Measurements from ENCODE around the gene RYR2.

RYR2 gene

GRCh38 chr1:237671262-237671661, 629.3 kb downstream of the RYR2 start:
- ChIA-PET CTCF (no interaction called here), POLR2A (no interaction called here)
- DNase-seq (ENCODE audit: extremely low spot score), result no peak
- no peak for TF ChIP-seq CTCF (IDR thresholded peaks at IDR 0.05; ENCODE audit: control extremely low read depth, extremely low read depth, low read depth, missing control alignments)

GRCh38 chr1:237671935-237672334, 630.0 kb downstream of the RYR2 start:
- ChIA-PET CTCF (no interaction called here), POLR2A (no interaction called here)
- TF ChIP-seq CTCF (IDR thresholded peaks at IDR 0.05; ENCODE audit: control extremely low read depth, extremely low read depth, low read depth, missing control alignments), result no peak
- DNase-seq (ENCODE audit: extremely low spot score), result no peak

GRCh38 chr1:237672748-237673147, 630.8 kb downstream of the RYR2 start:
- CTCF ChIA-PET, result interaction anchor here (0.9 kb wide), 1 partner anchor 8 kb away, joined by 3 read pairs; no protein-coding TSS in a partner anchor

GRCh38 chr1:237673631-237674030, 631.6 kb downstream of the RYR2 start:
- CTCF ChIA-PET, result no interaction called here
- no peak for TF ChIP-seq CTCF (IDR thresholded peaks at IDR 0.05; ENCODE audit: control extremely low read depth, extremely low read depth, low read depth, missing control alignments)
- DNase-seq (ENCODE audit: extremely low spot score), result no peak
- POLR2A ChIA-PET, result no interaction called here

More at GRCh38 chr1:237672748-237673147, 630.8 kb downstream of the RYR2 start:
- POLR2A ChIA-PET, result no interaction called here
- TF ChIP-seq CTCF (IDR thresholded peaks at IDR 0.05; ENCODE audit: control extremely low read depth, extremely low read depth, low read depth, missing control alignments), result peak; percentile 15
- no peak for DNase-seq (ENCODE audit: extremely low spot score)

- POLR2A ChIA-PET, result no interaction called here
- no peak for TF ChIP-seq CTCF (IDR thresholded peaks at IDR 0.05; ENCODE audit: control extremely low read depth, extremely low read depth, low read depth, missing control alignments)
- CTCF ChIA-PET, result no interaction called here
- DNase-seq (ENCODE audit: extremely low spot score), result no peak
Observed at GRCh38 chr1:237677979-237678378, 636.0 kb downstream of the RYR2 start.

- POLR2A ChIA-PET, result no interaction called here
- CTCF ChIA-PET, result no interaction called here
- no peak for TF ChIP-seq CTCF (IDR thresholded peaks at IDR 0.05; ENCODE audit: control extremely low read depth, extremely low read depth, low read depth, missing control alignments)
- no peak for DNase-seq (ENCODE audit: extremely low spot score)
Observed at GRCh38 chr1:237679687-237680086, 637.7 kb downstream of the RYR2 start.

GRCh38 chr1:237681210-237681609, 639.2 kb downstream of the RYR2 start:
- no peak for TF ChIP-seq CTCF (IDR thresholded peaks at IDR 0.05; ENCODE audit: control extremely low read depth, extremely low read depth, low read depth, missing control alignments)
- ChIA-PET CTCF (interaction anchor here (1.2 kb wide), 1 partner anchor 8 kb away, joined by 3 read pairs; no protein-coding TSS in a partner anchor), POLR2A (no interaction called here)
- no peak for DNase-seq (ENCODE audit: extremely low spot score)

Measured in GM10248 (cell line).